ENCODE measurements around the gene PECR.

DNA sequence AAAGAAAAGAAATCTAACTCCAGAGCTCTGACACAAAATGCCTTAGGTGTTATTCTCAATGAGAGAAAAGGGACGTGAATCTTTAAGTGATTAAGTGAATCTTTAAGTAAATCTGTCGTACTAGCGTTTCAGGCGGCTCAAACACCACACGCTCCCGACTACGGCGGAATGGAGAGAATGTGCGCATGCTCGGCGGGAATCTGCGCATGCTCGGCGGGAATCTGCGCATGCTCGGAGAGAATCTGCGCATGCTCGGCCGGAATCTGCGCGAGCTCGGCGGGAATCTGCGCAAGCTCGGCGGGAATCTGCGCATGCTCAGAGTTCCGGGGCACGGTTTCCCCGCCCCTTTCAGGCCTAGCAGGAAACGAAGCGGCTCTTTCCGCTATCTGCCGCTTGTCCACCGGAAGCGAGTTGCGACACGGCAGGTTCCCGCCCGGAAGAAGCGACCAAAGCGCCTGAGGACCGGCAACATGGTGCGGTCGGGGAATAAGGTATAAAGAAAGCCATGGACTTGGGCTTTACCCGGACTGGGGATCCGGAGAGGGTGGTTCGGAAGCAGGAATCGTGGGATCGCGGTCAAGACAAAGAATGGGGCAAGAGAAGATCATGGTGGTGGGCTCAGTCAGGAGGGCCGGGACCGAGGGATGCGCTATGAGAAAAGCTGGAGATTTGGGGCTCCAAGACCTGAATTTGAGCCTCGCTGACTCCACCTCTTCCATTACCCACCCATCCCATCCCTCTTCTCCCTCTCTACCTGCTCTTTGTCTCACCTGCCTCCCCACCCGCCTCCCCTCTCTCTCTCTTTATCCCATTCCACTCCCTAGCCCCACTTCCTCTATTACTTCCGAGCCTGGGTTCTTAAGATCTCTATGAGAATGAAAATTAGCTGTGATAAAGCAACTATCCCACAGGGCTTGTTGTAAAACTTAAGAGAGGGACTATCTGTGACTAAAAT lies 27.6 kb upstream of the PECR start, which contains the start of gene XRCC5:
- TF ChIP-seq, protein P1, sequence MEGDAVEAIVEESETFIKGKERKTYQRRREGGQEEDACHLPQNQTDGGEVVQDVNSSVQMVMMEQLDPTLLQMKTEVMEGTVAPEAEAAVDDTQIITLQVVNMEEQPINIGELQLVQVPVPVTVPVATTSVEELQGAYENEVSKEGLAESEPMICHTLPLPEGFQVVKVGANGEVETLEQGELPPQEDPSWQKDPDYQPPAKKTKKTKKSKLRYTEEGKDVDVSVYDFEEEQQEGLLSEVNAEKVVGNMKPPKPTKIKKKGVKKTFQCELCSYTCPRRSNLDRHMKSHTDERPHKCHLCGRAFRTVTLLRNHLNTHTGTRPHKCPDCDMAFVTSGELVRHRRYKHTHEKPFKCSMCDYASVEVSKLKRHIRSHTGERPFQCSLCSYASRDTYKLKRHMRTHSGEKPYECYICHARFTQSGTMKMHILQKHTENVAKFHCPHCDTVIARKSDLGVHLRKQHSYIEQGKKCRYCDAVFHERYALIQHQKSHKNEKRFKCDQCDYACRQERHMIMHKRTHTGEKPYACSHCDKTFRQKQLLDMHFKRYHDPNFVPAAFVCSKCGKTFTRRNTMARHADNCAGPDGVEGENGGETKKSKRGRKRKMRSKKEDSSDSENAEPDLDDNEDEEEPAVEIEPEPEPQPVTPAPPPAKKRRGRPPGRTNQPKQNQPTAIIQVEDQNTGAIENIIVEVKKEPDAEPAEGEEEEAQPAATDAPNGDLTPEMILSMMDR (conservative IDR thresholded peaks at IDR 0.05; ENCODE audit: low read depth, low read length), result no peak
- TF ChIP-seq MXI1 (IDR thresholded peaks at IDR 0.05; ENCODE audit: borderline replicate concordance, low read depth, low read length) (peak; percentile 44; the same call in 1 of the 2 replicates), POLR2A (IDR thresholded peaks at IDR 0.05; ENCODE audit: low read depth, low read length) (peak; percentile 91), CEBPB (IDR thresholded peaks at IDR 0.05; ENCODE audit: low read depth, low read length) (peak; percentile 99), NFE2L2 (IDR thresholded peaks at IDR 0.05; ENCODE audit: low read depth, low read length) (no peak), RAD21 (IDR thresholded peaks at IDR 0.05; ENCODE audit: low read length) (no peak), RFX5 (IDR thresholded peaks at IDR 0.05; ENCODE audit: low read depth, low read length) (no peak), FOS (IDR thresholded peaks at IDR 0.05; ENCODE audit: low read depth, low read length) (no peak)
- TF ChIP-seq, protein P2, sequence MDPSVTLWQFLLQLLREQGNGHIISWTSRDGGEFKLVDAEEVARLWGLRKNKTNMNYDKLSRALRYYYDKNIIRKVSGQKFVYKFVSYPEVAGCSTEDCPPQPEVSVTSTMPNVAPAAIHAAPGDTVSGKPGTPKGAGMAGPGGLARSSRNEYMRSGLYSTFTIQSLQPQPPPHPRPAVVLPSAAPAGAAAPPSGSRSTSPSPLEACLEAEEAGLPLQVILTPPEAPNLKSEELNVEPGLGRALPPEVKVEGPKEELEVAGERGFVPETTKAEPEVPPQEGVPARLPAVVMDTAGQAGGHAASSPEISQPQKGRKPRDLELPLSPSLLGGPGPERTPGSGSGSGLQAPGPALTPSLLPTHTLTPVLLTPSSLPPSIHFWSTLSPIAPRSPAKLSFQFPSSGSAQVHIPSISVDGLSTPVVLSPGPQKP (IDR thresholded peaks at IDR 0.05; ENCODE audit: borderline replicate concordance, low read depth, low read length), result 0 out of 2 replicates have a peak, but pooled peaks have one; percentile 29

All from IMR-90 (cell line).